Loucy (cell line): Measurements from ENCODE around the gene TMEM250.

Experiments used
- H2AFZ ChIP-seq: fragments of 200-600 bp; sonication (generic); 2 replicates; pipeline ENCODE4 v1.6.0; 2016; ENCODE audit warnings: antibody characterized with exemption, mild to moderate bottlenecking, low read length, moderate library complexity
- H3F3A ChIP-seq: fragments of 200-600 bp; 2 replicates; pipeline ENCODE4 v1.6.0; 2016; ENCODE audit warnings: antibody characterized with exemption, low read depth, mild to moderate bottlenecking
- H3K27me3 ChIP-seq: fragments of 200-600 bp; sonication (generic); 2 replicates; pipeline ENCODE4 v1.6.1; 2014; ENCODE audit warnings: low read length, mild to moderate bottlenecking; ENCODE audit not compliant: insufficient read depth, poor library complexity, severe bottlenecking
- H3K36me3 ChIP-seq: fragments of 200-600 bp; sonication (generic); 2 replicates; pipeline ENCODE4 v1.6.1; 2016; ENCODE audit warnings: low read length; ENCODE audit not compliant: insufficient read depth
- H3K4me1 ChIP-seq: fragments of 200-600 bp; sonication (generic); 2 replicates; pipeline ENCODE4 v1.5.1; 2014; ENCODE audit warnings: low read length, mild to moderate bottlenecking; ENCODE audit not compliant: insufficient read depth, poor library complexity, severe bottlenecking
- H3K4me2 ChIP-seq: fragments of 200-600 bp; sonication (generic); 2 replicates; pipeline ENCODE4 v1.6.0; 2014; ENCODE audit warnings: antibody characterized with exemption, low read length, low read depth, mild to moderate bottlenecking; ENCODE audit not compliant: poor library complexity, severe bottlenecking
- H3K4me3 ChIP-seq: fragments of 200-600 bp; sonication (generic); 2 replicates; pipeline ENCODE4 v1.5.1; 2014; ENCODE audit warnings: low read length, mild to moderate bottlenecking, mixed read lengths; ENCODE audit not compliant: poor library complexity, severe bottlenecking
- H3K79me2 ChIP-seq: fragments of 200-600 bp; sonication (generic); 2 replicates; pipeline ENCODE4 v1.6.1; 2014; ENCODE audit warnings: low read length; ENCODE audit not compliant: insufficient read depth
- H3K9ac ChIP-seq: fragments of 200-600 bp; sonication (generic); 2 replicates; pipeline ENCODE4 v1.6.0; 2014; ENCODE audit warnings: mild to moderate bottlenecking, low read depth, low read length, moderate library complexity; ENCODE audit not compliant: poor library complexity, severe bottlenecking
- H3K9me2 ChIP-seq: fragments of 200-600 bp; sonication (generic); replicated peaks from 2 replicates; pipeline ENCODE4 v1.6.1; 2016; ENCODE audit warnings: low read depth, low read length, mixed read lengths
- H3K9me3 ChIP-seq: fragments of 200-600 bp; sonication (generic); 2 replicates; pipeline ENCODE4 v1.6.1; 2014; ENCODE audit warnings: mild to moderate bottlenecking, antibody characterized with exemption, low read length, low read depth; ENCODE audit not compliant: insufficient read depth
- H4K20me1 ChIP-seq: fragments of 200-600 bp; sonication (generic); 2 replicates; pipeline ENCODE4 v1.6.0; 2014; ENCODE audit warnings: antibody characterized with exemption, low read length, mild to moderate bottlenecking; ENCODE audit not compliant: insufficient read depth, poor library complexity, severe bottlenecking
- EZH2phosphoT487 ChIP-seq: fragments of 200-600 bp; IDR thresholded peaks from 2 replicates; pipeline ENCODE4 v1.6.1; 2018; ENCODE audit warnings: antibody characterized with exemption, mild to moderate bottlenecking, moderate library complexity, borderline replicate concordance
- TF ChIP-seq, protein P1 (sequence below): fragments of 200-600 bp; sonication (generic); conservative IDR thresholded peaks from 2 replicates; pipeline ENCODE4 v1.5.1; 2014; ENCODE audit warnings: mild to moderate bottlenecking, antibody characterized with exemption, low read length

TMEM250 gene

DNA sequence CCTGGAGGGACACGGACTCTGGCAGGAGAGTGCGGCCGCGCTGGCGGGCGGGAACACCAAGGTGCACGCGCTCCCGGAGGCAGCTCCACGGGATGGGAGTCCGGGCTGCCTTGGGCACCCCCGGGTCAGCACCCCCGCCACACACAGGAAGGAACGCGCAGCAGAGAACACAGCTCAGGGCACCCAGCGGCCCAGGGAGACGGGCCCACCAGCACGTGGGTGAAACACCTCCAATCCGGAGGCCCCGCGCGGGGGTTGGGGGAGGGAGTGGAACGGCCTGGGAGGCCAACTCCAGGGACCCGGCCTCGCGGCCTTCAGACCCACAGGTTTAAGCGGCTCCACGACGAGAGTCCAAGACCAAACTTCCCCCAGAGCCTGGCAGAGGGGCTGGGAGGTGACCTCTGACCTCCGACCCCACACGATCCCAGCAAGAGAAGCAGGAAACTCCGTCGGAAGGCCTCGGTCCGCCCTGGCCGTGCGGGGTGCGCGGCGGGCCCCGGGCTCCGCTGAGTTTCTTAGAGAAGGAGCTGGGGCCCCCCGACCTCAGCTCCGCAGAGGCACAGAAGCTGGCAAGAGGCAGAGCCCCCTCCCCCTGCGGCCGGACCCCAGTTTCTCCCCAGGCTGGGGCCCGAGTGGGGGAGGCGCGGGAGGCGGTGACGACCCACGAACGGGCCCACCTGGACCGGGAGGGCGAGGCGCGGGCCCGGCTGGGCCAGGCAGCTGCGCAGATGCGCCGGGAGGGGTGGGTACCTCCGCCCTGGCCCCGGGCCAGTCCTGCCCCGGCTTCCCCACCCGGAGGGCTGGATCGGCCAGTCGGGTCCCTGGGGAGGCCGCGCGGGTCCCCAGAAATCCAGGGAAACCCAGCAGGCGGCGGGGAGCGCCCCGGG, 24.4 kb downstream of the TMEM250 start:
- no peaks in the 10 kb centered on the region for H3F3A ChIP-seq
- H3K4me2 ChIP-seq: no peak overlapping the region
- H3K9me3 ChIP-seq: no peaks in the 10 kb centered on the region
- H3K36me3 ChIP-seq: no peaks in the 10 kb centered on the region
- H4K20me1 ChIP-seq: no peaks in the 10 kb centered on the region
- H3K4me1 ChIP-seq: peaks cover 3% of the 10 kb centered on the region
- H3K27me3 ChIP-seq: no peaks in the 10 kb centered on the region
- H3K9me2 ChIP-seq: no peaks in the 10 kb centered on the region
- no peak overlapping the region for H2AFZ ChIP-seq
- H3K4me3 ChIP-seq: no peak overlapping the region
- TF ChIP-seq, protein P1, sequence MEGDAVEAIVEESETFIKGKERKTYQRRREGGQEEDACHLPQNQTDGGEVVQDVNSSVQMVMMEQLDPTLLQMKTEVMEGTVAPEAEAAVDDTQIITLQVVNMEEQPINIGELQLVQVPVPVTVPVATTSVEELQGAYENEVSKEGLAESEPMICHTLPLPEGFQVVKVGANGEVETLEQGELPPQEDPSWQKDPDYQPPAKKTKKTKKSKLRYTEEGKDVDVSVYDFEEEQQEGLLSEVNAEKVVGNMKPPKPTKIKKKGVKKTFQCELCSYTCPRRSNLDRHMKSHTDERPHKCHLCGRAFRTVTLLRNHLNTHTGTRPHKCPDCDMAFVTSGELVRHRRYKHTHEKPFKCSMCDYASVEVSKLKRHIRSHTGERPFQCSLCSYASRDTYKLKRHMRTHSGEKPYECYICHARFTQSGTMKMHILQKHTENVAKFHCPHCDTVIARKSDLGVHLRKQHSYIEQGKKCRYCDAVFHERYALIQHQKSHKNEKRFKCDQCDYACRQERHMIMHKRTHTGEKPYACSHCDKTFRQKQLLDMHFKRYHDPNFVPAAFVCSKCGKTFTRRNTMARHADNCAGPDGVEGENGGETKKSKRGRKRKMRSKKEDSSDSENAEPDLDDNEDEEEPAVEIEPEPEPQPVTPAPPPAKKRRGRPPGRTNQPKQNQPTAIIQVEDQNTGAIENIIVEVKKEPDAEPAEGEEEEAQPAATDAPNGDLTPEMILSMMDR: no peak
- TF ChIP-seq EZH2phosphoT487: no peak
- H3K79me2 ChIP-seq: no peaks in the 10 kb centered on the region
- no peak overlapping the region for H3K9ac ChIP-seq

DNA sequence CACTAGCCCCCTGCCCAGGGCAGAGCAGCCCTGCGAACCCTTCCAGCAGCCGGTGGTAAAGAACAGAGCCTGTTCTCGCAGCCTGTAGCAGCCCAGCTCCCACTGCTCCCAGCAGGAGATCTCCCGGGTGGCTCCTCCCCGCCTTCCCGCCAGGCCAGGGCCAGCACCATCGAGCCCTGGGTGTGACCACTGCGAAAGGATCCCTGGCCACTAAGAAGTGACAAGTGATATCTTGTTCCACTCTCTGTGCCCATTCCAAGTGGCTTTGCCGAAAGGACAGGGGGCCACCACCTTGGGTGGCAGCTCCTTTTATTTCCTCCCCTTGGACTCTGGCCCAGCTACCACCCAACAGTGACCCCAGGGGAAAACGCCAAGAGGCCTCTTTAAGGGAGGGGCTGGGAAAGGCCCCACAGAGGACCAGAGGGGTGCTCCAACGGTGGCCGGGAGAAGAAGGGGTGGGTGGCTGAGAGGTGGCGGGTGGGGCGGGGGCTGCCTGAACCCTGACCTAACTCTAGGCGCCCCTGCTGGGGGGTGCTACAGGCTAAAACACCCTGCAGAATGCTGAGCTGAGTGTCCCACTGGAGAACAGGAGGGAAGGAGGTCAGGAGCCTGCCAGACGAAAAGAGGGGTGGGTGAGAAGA, 25.2 kb downstream of the TMEM250 start:
- no peak overlapping the region for H3K4me3 ChIP-seq

DNA sequence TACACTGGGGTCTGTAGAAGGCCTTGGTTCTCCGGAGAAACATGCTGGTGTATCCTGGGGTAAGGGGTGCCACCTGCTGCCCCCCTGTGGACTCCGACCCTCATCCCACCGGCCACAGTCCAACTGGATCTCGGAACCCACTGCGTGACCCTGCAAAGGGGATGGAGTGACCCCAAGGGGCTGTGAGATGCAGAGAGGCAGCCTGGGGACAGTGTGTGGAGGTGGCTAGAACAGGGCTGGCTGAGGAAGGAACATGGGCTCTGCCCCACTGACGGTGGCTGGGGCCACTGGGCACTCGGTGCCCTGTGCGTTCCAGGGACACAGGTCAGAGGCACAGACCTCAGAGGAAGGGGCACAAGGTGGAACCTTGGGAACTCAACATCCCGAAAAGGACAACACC, 25.9 kb downstream of the TMEM250 start:
- H4K20me1 ChIP-seq: no peaks in the 10 kb centered on the region
- H3K79me2 ChIP-seq: no peaks in the 10 kb centered on the region
- no peak overlapping the region for H3K9ac ChIP-seq
- H2AFZ ChIP-seq: no peak overlapping the region
- H3K27me3 ChIP-seq: no peaks in the 10 kb centered on the region
- H3K4me3 ChIP-seq: no peak overlapping the region
- no peak overlapping the region for H3K4me2 ChIP-seq
- no peaks in the 10 kb centered on the region for H3K9me2 ChIP-seq
- H3F3A ChIP-seq: no peaks in the 10 kb centered on the region
- no peaks in the 10 kb centered on the region for H3K9me3 ChIP-seq
- H3K4me1 ChIP-seq: peaks cover 16% of the 10 kb centered on the region
- H3K36me3 ChIP-seq: no peaks in the 10 kb centered on the region
- TF ChIP-seq EZH2phosphoT487: no peak
- TF ChIP-seq, protein P1: no peak

More for the DNA sequence above, 25.2 kb downstream of the TMEM250 start:
- TF ChIP-seq, protein P1: no peak
- TF ChIP-seq EZH2phosphoT487: no peak
- Histone ChIP-seq H3K36me3 (no peaks in the 10 kb centered on the region), H3K9ac (no peak overlapping the region), H3F3A (no peaks in the 10 kb centered on the region), H3K9me2 (no peaks in the 10 kb centered on the region), H3K4me1 (peaks cover 11% of the 10 kb centered on the region), H2AFZ (no peak overlapping the region), H3K27me3 (no peaks in the 10 kb centered on the region), H3K79me2 (no peaks in the 10 kb centered on the region), H4K20me1 (no peaks in the 10 kb centered on the region), H3K9me3 (no peaks in the 10 kb centered on the region), H3K4me2 (no peak overlapping the region)
